GM21515 (cell line): ENCODE measurements around the gene TWIST2.

ENCODE experiments used
- ATAC-seq: cut with Tn5 transposase; IDR thresholded peaks from one replicate; pipeline ENCODE4 v1.9.1; 2021; ENCODE audit not compliant: unreplicated experiment

The TWIST2 gene

GRCh38 chr2:238949710-238950345 lies 101.9 kb downstream of the TWIST2 start:
- ATAC-seq: no peak

GRCh38 chr2:238950551-238950950 lies 102.7 kb downstream of the TWIST2 start:
- ATAC-seq: no peak

GRCh38 chr2:238952261-238952919 lies 104.5 kb downstream of the TWIST2 start:
- ATAC-seq: no peak

- ATAC-seq: no peak
These were observed 107.1 kb downstream of the TWIST2 start for GRCh38 chr2:238954841-238955591.

- ATAC-seq: no peak
These were observed 108.0 kb downstream of the TWIST2 start for GRCh38 chr2:238955648-238956531.

- no peak for ATAC-seq
These were observed 108.8 kb downstream of the TWIST2 start for GRCh38 chr2:238956676-238957075.
